Measurements from ENCODE around the gene CPT1A.

- TF ChIP-seq CTCF (IDR thresholded peaks at IDR 0.05) (no peak), POLR2AphosphoS5 (IDR thresholded peaks at IDR 0.05; ENCODE audit: low read depth, low read length) (no peak), SIN3A (IDR thresholded peaks at IDR 0.05; ENCODE audit: borderline replicate concordance, insufficient read depth, low read depth, low read length) (no peak)
Measured at GRCh38 chr11:68847395-68847794, 5.7 kb upstream of the CPT1A start.
